HepG2 (cell line): ENCODE measurements around the gene RPS2. TPM values are rescaled to one million over a fixed set of nuclear protein-coding genes. Genes with fewer than 3 reads are reported as not detected.

Source experiments
- CREB1 ChIP-seq, 2 experiments: fragments of 450-650 bp in 1 of 2; IDR thresholded peaks; 2 replicates each; pipeline ENCODE4 v1.6.1; 2016 to 2017; ENCODE audit warnings: control low read depth in 1 of 2, mild to moderate bottlenecking in 1 of 2, missing compliant biosample characterization in 1 of 2, missing genetic modification characterization in 1 of 2
- DMAP1 ChIP-seq: IDR thresholded peaks from 2 replicates; pipeline ENCODE4 v1.6.1; 2016
- ISX ChIP-seq: sonication (generic); formaldehyde crosslinking; conservative IDR thresholded peaks from 2 replicates; pipeline ENCODE4 v1.5.0; 2020; ENCODE audit warnings: missing genetic modification reagents
- NCOA5 ChIP-seq: sonication (generic); formaldehyde crosslinking; IDR thresholded peaks from 2 replicates; pipeline ENCODE4 v1.4.0; 2020; ENCODE audit warnings: missing genetic modification reagents
- NFKBIZ ChIP-seq: IDR thresholded peaks from 2 replicates; pipeline ENCODE4 v1.6.1; 2018; ENCODE audit warnings: missing genetic modification reagents, missing compliant biosample characterization
- PREB ChIP-seq: sonication (generic); formaldehyde crosslinking; IDR thresholded peaks from 2 replicates; pipeline ENCODE4 v1.4.0; 2020; ENCODE audit warnings: missing genetic modification reagents
- RFX5 ChIP-seq: IDR thresholded peaks from 2 replicates; pipeline ENCODE4 v1.6.1; 2011; ENCODE audit warnings: low read depth, low read length, improper control_type of control experiment
- SKIL ChIP-seq: sonication (generic); formaldehyde crosslinking; IDR thresholded peaks from 2 replicates; pipeline ENCODE4 v1.8.0; 2022; ENCODE audit warnings: missing genetic modification reagents, mild to moderate bottlenecking, moderate library complexity, borderline replicate concordance
- THAP7 ChIP-seq: sonication (generic); formaldehyde crosslinking; IDR thresholded peaks from 2 replicates; pipeline ENCODE4 v1.8.1; 2023; ENCODE audit warnings: mild to moderate bottlenecking, missing genetic modification reagents
- TRIM24 ChIP-seq: sonication (generic); formaldehyde crosslinking; IDR thresholded peaks from 2 replicates; pipeline ENCODE4 v1.8.0; 2022; ENCODE audit warnings: mild to moderate bottlenecking, missing genetic modification reagents
- ZBTB14 ChIP-seq: sonication (generic); formaldehyde crosslinking; IDR thresholded peaks from 2 replicates; pipeline ENCODE4 v1.4.0; 2020; ENCODE audit warnings: missing genetic modification reagents
- ZBTB20 ChIP-seq: sonication (generic); formaldehyde crosslinking; IDR thresholded peaks from 2 replicates; pipeline ENCODE4 v1.8.1; 2023; ENCODE audit warnings: missing genetic modification reagents, low read depth, mild to moderate bottlenecking, borderline replicate concordance
- ZC3H4 ChIP-seq: sonication (generic); formaldehyde crosslinking; IDR thresholded peaks from 2 replicates; pipeline ENCODE4 v1.4.0; 2020; ENCODE audit warnings: missing genetic modification reagents, borderline replicate concordance
- ZHX1 ChIP-seq: sonication (generic); formaldehyde crosslinking; IDR thresholded peaks from 2 replicates; pipeline ENCODE4 v1.8.1; 2022; ENCODE audit warnings: low read depth, mild to moderate bottlenecking, missing genetic modification reagents
- ZNF282 ChIP-seq: fragments of 450-650 bp; IDR thresholded peaks from 2 replicates; pipeline ENCODE4 v1.6.1; 2018; ENCODE audit not compliant: partially characterized antibody
- ZNF331 ChIP-seq: sonication (generic); formaldehyde crosslinking; IDR thresholded peaks from 2 replicates; pipeline ENCODE4 v1.4.0; 2020; ENCODE audit warnings: missing genetic modification reagents
- ZNF547 ChIP-seq: sonication (generic); formaldehyde crosslinking; IDR thresholded peaks from 2 replicates; pipeline ENCODE4 v1.5.1; 2020; ENCODE audit warnings: mild to moderate bottlenecking, missing genetic modification reagents
- ZNF574 ChIP-seq: sonication (generic); formaldehyde crosslinking; IDR thresholded peaks from 2 replicates; pipeline ENCODE4 v1.4.0; 2020; ENCODE audit warnings: missing genetic modification reagents
- polyA plus RNA-seq, 8 experiments: library from polyadenylated mRNA; depleted of rRNA in 3 of 8; stranded (reverse) in 7 of 8; unstranded in 1 of 8; fragments of >200 nt; fragmentation: Illumina TruSeq in 4 of 8; extraction: Trizol in 4 of 8; gene quantifications; 2 replicates each; pipeline versions ENCODE4 v1.2.1 to v1.2.3, GENCODE V29; 2011 to 2016; ENCODE audit warnings: low read depth in 4 of 8, missing spikeins in 1 of 8, mixed read lengths in 1 of 8; ENCODE audit not compliant: insufficient read depth in 1 of 8
- total RNA-seq, 5 experiments: library from RNA; depleted of rRNA; stranded (reverse); fragments of >200 nt; fragmentation: Illumina TruSeq; extraction: Trizol; gene quantifications; 2 replicates each; pipeline ENCODE4 v1.2.3, GENCODE V29; 2016; ENCODE audit warnings: low read depth in 1 of 5

The RPS2 gene
- total and polyA plus RNA-seq, 2 of the 13 experiments (the other 11 are each of a cell fraction or from before 2014, with no cell fraction given): 1,908 to 4,514 TPM

- TF ChIP-seq CREB1 (IDR thresholded peaks at IDR 0.05): peak; percentile 32; the same call in 1 of the 2 replicates
- peak; percentile 35; the same call in 1 of the 2 replicates for TF ChIP-seq CREB1 (CRISPR knock-in tag; IDR thresholded peaks at IDR 0.05)
- no peak for TF ChIP-seq ZHX1 (CRISPR knock-in tag)
- no peak for TF ChIP-seq TRIM24
- TF ChIP-seq ZNF547 (CRISPR knock-in tag): peak; percentile 83
- TF ChIP-seq SKIL (CRISPR knock-in tag): no peak
- TF ChIP-seq ZC3H4: peak; percentile 77; the same call in 1 of the 2 replicates
- TF ChIP-seq NCOA5 (CRISPR knock-in tag): no peak
- TF ChIP-seq ZBTB20 (CRISPR knock-in tag): no peak; the same call in 1 of the 2 replicates
- no peak for TF ChIP-seq THAP7
- TF ChIP-seq ZBTB14 (CRISPR knock-in tag): peak; percentile 58; the same call in 1 of the 2 replicates
- no peak for TF ChIP-seq ZNF282
- peak; percentile 96 for TF ChIP-seq DMAP1 (CRISPR knock-in tag)
- no peak for TF ChIP-seq RFX5
- TF ChIP-seq ZNF331 (CRISPR knock-in tag): no peak
- TF ChIP-seq PREB (CRISPR knock-in tag): no peak
- peak; percentile 99 for TF ChIP-seq ZNF574 (CRISPR knock-in tag)
- peak; percentile 69; the same call in 1 of the 2 replicates for TF ChIP-seq NFKBIZ (CRISPR knock-in tag)
- no peak for TF ChIP-seq ISX (CRISPR knock-in tag)
Measured at GRCh38 chr16:2009791-2010510, 45.3 kb upstream of the RPS2 start, which contains the start of gene ZNF598 (continued).
